ENCODE measurements around the gene MAST4.

MAST4 gene

GRCh38 chr5:66848749-66849641 lies 252.8 kb downstream of the MAST4 start:
- Histone ChIP-seq H3K4me3 (ENCODE audit: low read length) (no peak overlapping the region), H3K4me2 (ENCODE audit: low read length) (no peak overlapping the region)

GRCh38 chr5:66849803-66850202 lies 253.6 kb downstream of the MAST4 start:
- H3K79me2 ChIP-seq (ENCODE audit: low read length), result no peaks in the 10 kb centered on the region
- TF ChIP-seq CTCF (IDR thresholded peaks at IDR 0.05; ENCODE audit: low read depth, low read length) (no peak), EZH2phosphoT487 (IDR thresholded peaks at IDR 0.05; ENCODE audit: low read depth) (no peak)
- H2AFZ ChIP-seq (ENCODE audit: low read depth, low read length), result no peak overlapping the region
- no peaks in the 10 kb centered on the region for H4K20me1 ChIP-seq (ENCODE audit: insufficient read depth, low read length)
- H3K9ac ChIP-seq (ENCODE audit: low read length), result no peak overlapping the region
- H3K36me3 ChIP-seq (replicated peaks; ENCODE audit: low read depth, low read length), result no peaks in the 10 kb centered on the region
- no peak overlapping the region for H3K4me2 ChIP-seq (ENCODE audit: low read length)
- no peak overlapping the region for H3K4me3 ChIP-seq (ENCODE audit: low read length)
- no peaks in the 10 kb centered on the region for H3K9me3 ChIP-seq (ENCODE audit: insufficient read depth, low read length)
- H3K27me3 ChIP-seq (ENCODE audit: low read depth, low read length), result peaks cover 61% of the 10 kb centered on the region
- H3K27ac ChIP-seq (ENCODE audit: low read length), result no peak overlapping the region
- no peaks in the 10 kb centered on the region for H3K4me1 ChIP-seq (ENCODE audit: low read length)

More at GRCh38 chr5:66848749-66849641, 252.8 kb downstream of the MAST4 start:
- Histone ChIP-seq H3K27ac (ENCODE audit: low read length) (no peak overlapping the region), H3K27me3 (ENCODE audit: low read depth, low read length) (peaks cover 62% of the 10 kb centered on the region), H3K4me1 (ENCODE audit: low read length) (no peaks in the 10 kb centered on the region), H3K79me2 (ENCODE audit: low read length) (no peaks in the 10 kb centered on the region), H3K36me3 (replicated peaks; ENCODE audit: low read depth, low read length) (no peaks in the 10 kb centered on the region), H4K20me1 (ENCODE audit: insufficient read depth, low read length) (no peaks in the 10 kb centered on the region), H3K9me3 (ENCODE audit: insufficient read depth, low read length) (no peaks in the 10 kb centered on the region), H2AFZ (ENCODE audit: low read depth, low read length) (no peak overlapping the region), H3K9ac (ENCODE audit: low read length) (no peak overlapping the region)
- TF ChIP-seq EZH2phosphoT487 (IDR thresholded peaks at IDR 0.05; ENCODE audit: low read depth) (no peak), CTCF (IDR thresholded peaks at IDR 0.05; ENCODE audit: low read depth, low read length) (no peak)

- no peak overlapping the region for H3K4me2 ChIP-seq (ENCODE audit: low read length)
- H3K9me3 ChIP-seq (ENCODE audit: insufficient read depth, low read length), result no peaks in the 10 kb centered on the region
- H3K4me1 ChIP-seq (ENCODE audit: low read length), result no peaks in the 10 kb centered on the region
- no peaks in the 10 kb centered on the region for H3K36me3 ChIP-seq (replicated peaks; ENCODE audit: low read depth, low read length)
- H3K27me3 ChIP-seq (ENCODE audit: low read depth, low read length), result peaks cover 63% of the 10 kb centered on the region
- no peaks in the 10 kb centered on the region for H4K20me1 ChIP-seq (ENCODE audit: insufficient read depth, low read length)
- no peak overlapping the region for H3K27ac ChIP-seq (ENCODE audit: low read length)
- no peak overlapping the region for H3K9ac ChIP-seq (ENCODE audit: low read length)
- no peaks in the 10 kb centered on the region for H3K79me2 ChIP-seq (ENCODE audit: low read length)
- no peak overlapping the region for H3K4me3 ChIP-seq (ENCODE audit: low read length)
- no peak overlapping the region for H2AFZ ChIP-seq (ENCODE audit: low read depth, low read length)
- no peak for TF ChIP-seq EZH2phosphoT487 (IDR thresholded peaks at IDR 0.05; ENCODE audit: low read depth)
- TF ChIP-seq CTCF (IDR thresholded peaks at IDR 0.05; ENCODE audit: low read depth, low read length), result no peak
These were observed 254.3 kb downstream of the MAST4 start for GRCh38 chr5:66850354-66851075.

- Histone ChIP-seq H3K9me3 (ENCODE audit: insufficient read depth, low read length) (no peaks in the 10 kb centered on the region), H4K20me1 (ENCODE audit: insufficient read depth, low read length) (no peaks in the 10 kb centered on the region), H3K79me2 (ENCODE audit: low read length) (no peaks in the 10 kb centered on the region), H3K9ac (ENCODE audit: low read length) (no peak overlapping the region), H3K27me3 (ENCODE audit: low read depth, low read length) (peaks cover 58% of the 10 kb centered on the region), H3K4me1 (ENCODE audit: low read length) (no peaks in the 10 kb centered on the region), H2AFZ (ENCODE audit: low read depth, low read length) (no peak overlapping the region), H3K4me3 (ENCODE audit: low read length) (no peak overlapping the region), H3K36me3 (replicated peaks; ENCODE audit: low read depth, low read length) (no peaks in the 10 kb centered on the region), H3K4me2 (ENCODE audit: low read length) (no peak overlapping the region), H3K27ac (ENCODE audit: low read length) (no peak overlapping the region)
- no peak for TF ChIP-seq CTCF (IDR thresholded peaks at IDR 0.05; ENCODE audit: low read depth, low read length)
- TF ChIP-seq EZH2phosphoT487 (IDR thresholded peaks at IDR 0.05; ENCODE audit: low read depth), result no peak
These were observed 255.1 kb downstream of the MAST4 start for GRCh38 chr5:66851306-66851705.

All from OCI-LY3 (cell line).